ENCODE data around the gene YTHDF1. TPM values are rescaled to one million over a fixed set of nuclear protein-coding genes. Genes with fewer than 3 reads are reported as not detected.

The YTHDF1 gene
- total and polyA plus RNA-seq, 2 donors (not counting 1 experiment from before 2014, with no cell fraction given): 16.3 to 25.9 TPM

- Histone ChIP-seq H2AFZ (ENCODE audit: low read length) (no peak overlapping the region), H3K4me2 (ENCODE audit: extremely low read depth, insufficient read depth, low read length) (no peak overlapping the region), H3K9ac (ENCODE audit: insufficient read depth, low read length) (no peak overlapping the region), H3K4me1 (ENCODE audit: control insufficient read depth, extremely low read depth, insufficient read depth, low read length) (no peaks in the 10 kb centered on the region), H4K20me1 (ENCODE audit: control insufficient read depth, extremely low read depth, insufficient read depth, low read length) (peaks cover 4% of the 10 kb centered on the region), H3K36me3 (ENCODE audit: control insufficient read depth, insufficient read depth, low read length) (peaks cover 3% of the 10 kb centered on the region), H3K9me3 (ENCODE audit: control insufficient read depth, insufficient read depth, low read depth, low read length) (no peaks in the 10 kb centered on the region), H3K27ac (ENCODE audit: insufficient read depth, low read length) (no peak overlapping the region), H3K4me3 (replicated peaks in 1 of 4; ENCODE audit: control extremely low read depth in 1 of 4, insufficient read depth in 1 of 4, low read depth in 3 of 4, low read length in 4 of 4) (no peak overlapping the region), H3K79me2 (ENCODE audit: control insufficient read depth, insufficient read depth, low read length) (peaks cover 7% of the 10 kb centered on the region), H3K27me3 (ENCODE audit: control insufficient read depth, insufficient read depth, low read length) (no peaks in the 10 kb centered on the region)
- DNase-seq (ENCODE audit: low read depth in 2 of 2): no peak
- no peak for TF ChIP-seq EZH2 (IDR thresholded peaks at IDR 0.05; ENCODE audit: low read length, missing control alignments)
- no peak for TF ChIP-seq CTCF (conservative IDR thresholded peaks at IDR 0.05 in 1 of 2, IDR thresholded peaks at IDR 0.05 in 1 of 2; ENCODE audit: low read depth in 1 of 2, low read length in 2 of 2)
Measured at GRCh38 chr20:63192721-63193120, 23.2 kb downstream of the YTHDF1 start.

- Histone ChIP-seq H2AFZ (ENCODE audit: low read length) (no peak overlapping the region), H3K27me3 (ENCODE audit: control insufficient read depth, insufficient read depth, low read length) (no peaks in the 10 kb centered on the region), H3K36me3 (ENCODE audit: control insufficient read depth, insufficient read depth, low read length) (peaks cover 3% of the 10 kb centered on the region), H3K79me2 (ENCODE audit: control insufficient read depth, insufficient read depth, low read length) (no peaks in the 10 kb centered on the region), H3K27ac (ENCODE audit: insufficient read depth, low read length) (no peak overlapping the region), H3K9me3 (ENCODE audit: control insufficient read depth, insufficient read depth, low read depth, low read length) (no peaks in the 10 kb centered on the region), H3K9ac (ENCODE audit: insufficient read depth, low read length) (no peak overlapping the region), H3K4me2 (ENCODE audit: extremely low read depth, insufficient read depth, low read length) (no peak overlapping the region), H3K4me3 (replicated peaks in 1 of 4; ENCODE audit: control extremely low read depth in 1 of 4, insufficient read depth in 1 of 4, low read depth in 3 of 4, low read length in 4 of 4) (no peak overlapping the region), H3K4me1 (ENCODE audit: control insufficient read depth, extremely low read depth, insufficient read depth, low read length) (no peaks in the 10 kb centered on the region), H4K20me1 (ENCODE audit: control insufficient read depth, extremely low read depth, insufficient read depth, low read length) (no peaks in the 10 kb centered on the region)
- DNase-seq (ENCODE audit: low read depth in 2 of 2): peak in 1 of 2 donors; percentile 35
- no peak for TF ChIP-seq CTCF (conservative IDR thresholded peaks at IDR 0.05 in 1 of 2, IDR thresholded peaks at IDR 0.05 in 1 of 2; ENCODE audit: low read depth in 1 of 2, low read length in 2 of 2)
- TF ChIP-seq EZH2 (IDR thresholded peaks at IDR 0.05; ENCODE audit: low read length, missing control alignments): no peak
Measured at GRCh38 chr20:63191400-63191799, 24.5 kb downstream of the YTHDF1 start.

GRCh38 chr20:63190828-63191227 is 25.1 kb downstream of the YTHDF1 start:
- no peak overlapping the region for H3K4me3 ChIP-seq (replicated peaks in 1 of 4; ENCODE audit: control extremely low read depth in 1 of 4, insufficient read depth in 1 of 4, low read depth in 3 of 4, low read length in 4 of 4)
- no peak overlapping the region for H2AFZ ChIP-seq (ENCODE audit: low read length)
- no peak overlapping the region for H3K4me2 ChIP-seq (ENCODE audit: extremely low read depth, insufficient read depth, low read length)
- H3K79me2 ChIP-seq (ENCODE audit: control insufficient read depth, insufficient read depth, low read length): no peaks in the 10 kb centered on the region
- peaks cover 3% of the 10 kb centered on the region for H3K36me3 ChIP-seq (ENCODE audit: control insufficient read depth, insufficient read depth, low read length)
- no peak overlapping the region for H3K9ac ChIP-seq (ENCODE audit: insufficient read depth, low read length)
- DNase-seq (ENCODE audit: low read depth in 2 of 2): no peak
- H4K20me1 ChIP-seq (ENCODE audit: control insufficient read depth, extremely low read depth, insufficient read depth, low read length): no peaks in the 10 kb centered on the region
- H3K4me1 ChIP-seq (ENCODE audit: control insufficient read depth, extremely low read depth, insufficient read depth, low read length): no peaks in the 10 kb centered on the region
- no peak overlapping the region for H3K27ac ChIP-seq (ENCODE audit: insufficient read depth, low read length)
- H3K27me3 ChIP-seq (ENCODE audit: control insufficient read depth, insufficient read depth, low read length): no peaks in the 10 kb centered on the region
- no peak for TF ChIP-seq CTCF (conservative IDR thresholded peaks at IDR 0.05 in 1 of 2, IDR thresholded peaks at IDR 0.05 in 1 of 2; ENCODE audit: low read depth in 1 of 2, low read length in 2 of 2)
- no peak for TF ChIP-seq EZH2 (IDR thresholded peaks at IDR 0.05; ENCODE audit: low read length, missing control alignments)
- H3K9me3 ChIP-seq (ENCODE audit: control insufficient read depth, insufficient read depth, low read depth, low read length): no peaks in the 10 kb centered on the region

All from fibroblast of lung (primary cell).